Upper lobe of right lung (tissue), 1 donor: ENCODE measurements around the gene PHRF1. TPM values are rescaled to one million over a fixed set of nuclear protein-coding genes. Genes with fewer than 3 reads are reported as not detected.
A peak's percentile ranks its signal among the peaks of the same experiment; 100 is the strongest.

Source experiments
- ATAC-seq: fragments of 200-7000 bp; cut with Tn5 transposase; one replicate; pipeline ENCODE4 v1.9.1; 2020; ENCODE audit warnings: mild to moderate bottlenecking, moderate library complexity
- DNase-seq: peaks from one replicate; pipeline ENCODE4 v3.0.0-alpha.2; 2020
- H3K27ac ChIP-seq: fragments of 200-600 bp; one replicate; pipeline ENCODE4 v1.8.0; 2022
- H3K27me3 ChIP-seq: fragments of 200-600 bp; one replicate; pipeline ENCODE4 v1.8.0; 2022; ENCODE audit warnings: mild to moderate bottlenecking
- H3K36me3 ChIP-seq: fragments of 200-600 bp; one replicate; pipeline ENCODE4 v1.8.0; 2022
- H3K4me1 ChIP-seq: fragments of 200-600 bp; one replicate; pipeline ENCODE4 v1.8.0; 2022
- H3K4me3 ChIP-seq: fragments of 200-600 bp; one replicate; pipeline ENCODE4 v1.8.0; 2022; ENCODE audit warnings: mild to moderate bottlenecking
- H3K9me3 ChIP-seq: fragments of 200-600 bp; one replicate; pipeline ENCODE4 v1.8.0; 2022
- intact Hi-C: fragments of 100-400 bp; cut with DNase I; formaldehyde crosslinking; loops from one replicate; pipeline ENCODE4 v1.11.0; 2022
- total RNA-seq: library from RNA; stranded (reverse); fragmentation: NEBNext Ultra II Directional; extraction: Animal tissue kit (Norgen Biotek cat#: 25700); gene quantifications from one replicate; pipeline ENCODE4 v1.2.1, GENCODE V29; 2021
- TF ChIP-seq, protein P1 (sequence below): fragments of 200-600 bp; IDR thresholded peaks from one replicate; pipeline ENCODE4 v1.8.0; 2022; ENCODE audit warnings: antibody characterized with exemption
- donor health status: DM: no; HTN: yes; CAD: no; lungs with severe emphysema.

Gene PHRF1
- total RNA-seq, 1 donor from 2014 or later, result 31.0 TPM

DNA sequence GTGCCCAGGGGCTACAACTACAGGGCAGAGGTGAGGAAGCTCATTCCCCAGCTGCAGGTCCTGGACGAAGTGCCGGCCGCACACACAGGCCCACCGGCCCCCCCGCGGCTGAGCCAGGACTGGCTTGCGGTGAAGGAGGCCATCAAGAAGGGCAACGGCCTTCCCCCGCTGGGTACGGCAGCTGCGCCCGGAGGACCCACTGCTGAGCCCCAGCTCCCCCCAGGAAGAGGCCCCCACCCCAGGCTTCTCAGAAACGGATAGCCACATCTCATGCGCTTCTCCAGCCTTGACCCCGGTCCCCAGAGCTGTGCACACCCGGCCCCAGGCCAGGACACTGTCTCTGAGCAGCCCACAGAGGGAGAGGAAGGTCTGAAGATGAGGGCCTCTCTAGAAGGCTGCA is 25.1 kb upstream of the PHRF1 start:
- Histone ChIP-seq H3K9me3 (no peaks in the 10 kb centered on the region), H3K4me1 (peaks cover 14% of the 10 kb centered on the region), H3K27ac (no peak overlapping the region), H3K36me3 (no peaks in the 10 kb centered on the region), H3K4me3 (no peak overlapping the region), H3K27me3 (peaks cover 15% of the 10 kb centered on the region)
- DNase-seq (no peak), ATAC-seq (no peak)
- intact Hi-C loops, result loop anchor here (10.0 kb wide), 1 partner anchor 174 kb away; no protein-coding TSS in a partner anchor
- TF ChIP-seq, protein P1, sequence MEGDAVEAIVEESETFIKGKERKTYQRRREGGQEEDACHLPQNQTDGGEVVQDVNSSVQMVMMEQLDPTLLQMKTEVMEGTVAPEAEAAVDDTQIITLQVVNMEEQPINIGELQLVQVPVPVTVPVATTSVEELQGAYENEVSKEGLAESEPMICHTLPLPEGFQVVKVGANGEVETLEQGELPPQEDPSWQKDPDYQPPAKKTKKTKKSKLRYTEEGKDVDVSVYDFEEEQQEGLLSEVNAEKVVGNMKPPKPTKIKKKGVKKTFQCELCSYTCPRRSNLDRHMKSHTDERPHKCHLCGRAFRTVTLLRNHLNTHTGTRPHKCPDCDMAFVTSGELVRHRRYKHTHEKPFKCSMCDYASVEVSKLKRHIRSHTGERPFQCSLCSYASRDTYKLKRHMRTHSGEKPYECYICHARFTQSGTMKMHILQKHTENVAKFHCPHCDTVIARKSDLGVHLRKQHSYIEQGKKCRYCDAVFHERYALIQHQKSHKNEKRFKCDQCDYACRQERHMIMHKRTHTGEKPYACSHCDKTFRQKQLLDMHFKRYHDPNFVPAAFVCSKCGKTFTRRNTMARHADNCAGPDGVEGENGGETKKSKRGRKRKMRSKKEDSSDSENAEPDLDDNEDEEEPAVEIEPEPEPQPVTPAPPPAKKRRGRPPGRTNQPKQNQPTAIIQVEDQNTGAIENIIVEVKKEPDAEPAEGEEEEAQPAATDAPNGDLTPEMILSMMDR, result no peak

DNA sequence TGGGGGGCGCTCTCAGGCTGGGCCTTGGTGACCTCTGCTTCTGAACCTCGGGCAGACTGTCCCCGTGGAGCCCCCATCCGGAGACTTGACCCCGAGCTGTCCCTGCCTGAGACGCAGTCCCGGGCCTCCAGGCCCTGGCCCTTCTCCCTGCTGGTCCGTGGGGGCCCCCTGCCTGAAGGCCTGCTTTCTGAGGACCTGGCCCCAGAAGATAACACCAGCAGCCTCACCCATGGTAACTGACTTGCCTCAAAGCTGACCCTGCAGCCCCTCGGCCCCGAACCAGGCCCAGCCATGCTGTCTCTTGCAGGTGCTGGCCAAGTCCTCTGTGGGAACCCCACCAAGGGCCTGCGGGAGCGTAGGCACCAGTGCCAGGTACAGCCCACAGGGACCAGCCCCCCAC is 24.7 kb upstream of the PHRF1 start:
- Histone ChIP-seq H3K4me3 (no peak overlapping the region), H3K27ac (no peak overlapping the region), H3K27me3 (peaks cover 20% of the 10 kb centered on the region), H3K36me3 (no peaks in the 10 kb centered on the region), H3K4me1 (peaks cover 14% of the 10 kb centered on the region), H3K9me3 (no peaks in the 10 kb centered on the region)
- intact Hi-C loops, result loop anchor here (10.0 kb wide), 1 partner anchor 173 kb away; no protein-coding TSS in a partner anchor
- TF ChIP-seq, protein P1, result no peak
- ATAC-seq, result no peak
- DNase-seq, result no peak

DNA sequence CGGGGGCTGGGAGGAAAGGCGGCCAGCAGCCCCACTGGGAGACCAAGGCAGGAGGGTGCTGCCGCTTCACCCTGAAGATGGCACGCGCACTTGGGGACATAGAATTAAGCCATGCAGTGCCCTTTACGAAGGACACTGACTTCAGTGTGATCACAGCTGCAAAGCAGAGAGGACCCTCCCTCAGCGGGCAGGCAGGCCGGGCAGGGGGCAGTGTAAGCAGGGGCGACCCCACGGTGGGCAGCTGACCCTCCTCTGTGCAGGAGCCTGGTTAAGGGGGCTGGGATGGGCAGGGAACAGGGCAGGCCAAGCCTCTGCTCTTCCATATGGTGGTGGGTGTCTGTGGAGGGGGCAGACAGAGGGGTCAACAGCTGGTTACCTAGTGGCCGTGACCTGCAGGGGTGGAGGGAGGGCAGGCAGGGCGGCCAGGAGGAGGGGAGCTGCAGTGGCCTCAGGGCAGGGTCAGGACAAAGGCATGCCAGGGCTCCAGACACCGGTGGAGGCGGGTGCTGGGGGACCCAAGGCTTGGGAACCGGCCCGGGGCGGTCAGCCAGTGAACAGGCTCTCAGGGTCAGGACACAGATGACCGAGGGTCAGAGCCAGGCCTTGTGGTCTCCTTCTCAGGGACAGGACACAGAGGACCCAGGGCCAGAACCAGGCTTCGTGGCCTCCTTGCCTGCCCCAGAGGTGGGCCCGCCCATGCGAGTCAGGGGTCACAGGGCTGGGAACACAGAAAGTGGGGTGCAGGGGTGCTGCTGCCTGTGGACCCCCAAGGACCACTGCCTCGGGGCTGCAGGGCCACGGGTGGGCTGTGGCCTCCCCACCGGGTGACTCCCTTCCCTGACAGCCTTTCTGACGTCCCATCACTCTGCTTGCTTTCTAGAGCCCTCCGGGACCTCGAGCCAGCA is 22.9 kb upstream of the PHRF1 start:
- no peaks in the 10 kb centered on the region for H3K36me3 ChIP-seq
- no peaks in the 10 kb centered on the region for H3K9me3 ChIP-seq
- DNase-seq (no peak), ATAC-seq (no peak)
- H3K27ac ChIP-seq, result no peak overlapping the region
- peaks cover 14% of the 10 kb centered on the region for H3K4me1 ChIP-seq
- intact Hi-C loops, result loop anchor here (10.0 kb wide), 1 partner anchor 171 kb away; no protein-coding TSS in a partner anchor
- TF ChIP-seq, protein P1, result no peak
- no peak overlapping the region for H3K4me3 ChIP-seq
- peaks cover 22% of the 10 kb centered on the region for H3K27me3 ChIP-seq

DNA sequence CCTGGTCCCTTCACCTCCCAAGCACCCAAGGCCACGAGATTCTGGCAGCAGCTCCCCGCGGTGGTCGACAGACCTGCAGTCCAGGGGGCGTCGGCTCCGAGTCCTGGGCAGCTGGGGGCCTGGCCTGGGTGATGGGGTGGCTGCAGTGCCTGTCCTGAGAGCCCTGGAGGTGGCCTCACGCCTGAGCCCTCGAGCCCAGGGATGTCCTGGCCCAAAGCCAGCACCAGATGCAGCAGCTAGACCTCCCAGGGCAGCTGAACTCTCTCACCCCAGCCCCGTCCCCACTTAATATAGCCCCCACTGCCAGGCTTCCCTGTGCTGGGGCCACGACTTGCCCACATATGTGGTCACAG is 22.3 kb upstream of the PHRF1 start:
- H3K36me3 ChIP-seq, result no peaks in the 10 kb centered on the region
- intact Hi-C loops, result loop anchor here (10.0 kb wide), 1 partner anchor 171 kb away; no protein-coding TSS in a partner anchor
- H3K4me1 ChIP-seq, result peaks cover 14% of the 10 kb centered on the region
- no peak overlapping the region for H3K27ac ChIP-seq
- no peak for DNase-seq
- TF ChIP-seq, protein P1, result no peak
- H3K27me3 ChIP-seq, result peaks cover 22% of the 10 kb centered on the region
- ATAC-seq, result no peak
- H3K9me3 ChIP-seq, result no peaks in the 10 kb centered on the region
- no peak overlapping the region for H3K4me3 ChIP-seq

DNA sequence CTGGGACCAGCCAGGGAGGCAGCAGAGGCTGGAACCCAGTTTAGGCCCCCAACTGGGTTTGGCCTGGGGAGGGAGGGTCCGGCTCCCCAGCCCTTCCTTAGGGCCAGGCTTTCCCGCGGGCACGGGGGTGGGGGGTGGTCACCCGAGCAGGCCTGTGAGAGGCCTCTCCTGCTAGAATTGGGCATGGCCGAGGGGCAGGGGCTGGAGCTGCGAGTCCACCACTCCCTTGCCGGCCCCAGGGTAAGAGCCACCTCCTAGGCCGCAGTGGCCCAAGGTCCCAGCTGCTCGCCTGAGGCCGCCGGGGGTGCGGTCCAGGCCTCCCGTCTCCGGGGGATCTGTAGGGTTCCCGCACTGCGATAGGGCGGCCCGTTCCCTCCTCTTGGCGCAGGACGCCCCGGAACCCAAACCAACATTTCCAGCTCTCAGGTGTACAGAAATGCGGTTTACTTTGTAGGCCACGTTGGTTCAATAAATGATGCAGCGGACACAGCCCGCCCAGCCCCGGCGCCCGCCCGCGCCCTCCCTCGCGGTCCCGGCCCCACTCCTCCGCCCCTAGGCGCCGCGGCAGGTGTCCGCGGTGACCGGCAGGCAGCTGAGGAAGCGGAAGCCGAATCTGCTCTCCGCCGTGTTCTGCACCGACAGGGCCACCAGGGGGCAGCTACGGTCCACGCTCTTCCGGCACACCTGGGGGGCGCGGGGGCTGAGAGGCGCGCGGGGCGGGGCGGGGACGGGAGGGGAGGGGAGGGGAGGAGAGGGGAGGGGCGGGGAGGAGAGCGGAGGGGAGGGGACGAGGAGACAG is 21.6 kb upstream of the PHRF1 start:
- Histone ChIP-seq H3K4me1 (peaks cover 14% of the 10 kb centered on the region), H3K27ac (no peak overlapping the region), H3K27me3 (peaks cover 25% of the 10 kb centered on the region), H3K9me3 (no peaks in the 10 kb centered on the region), H3K36me3 (no peaks in the 10 kb centered on the region), H3K4me3 (peak overlapping the region; percentile 52)
- intact Hi-C loops, result loop anchor here (10.0 kb wide), 1 partner anchor 170 kb away; no protein-coding TSS in a partner anchor
- DNase-seq (peak; percentile 88), ATAC-seq (peak; percentile 82)
- TF ChIP-seq, protein P1, result peak; percentile 56
